Right kidney (tissue), 9 donors: Measurements from ENCODE around the gene NPHP3.
A peak's percentile ranks its signal among the peaks of the same experiment; 100 is the strongest.
"Not testable (repeated sequence)": the region's sequence is repeated elsewhere in the genome, so short reads cannot be mapped to it uniquely, and the experiment has no call there.

Experiments used
- DNase-seq: peaks from one replicate; pipeline ENCODE4 v3.0.0-alpha.2; 2016
- long read RNA-seq, 8 donors: transcript quantifications; one replicate each; lab custom pipeline, GENCODE V29; 2026

Gene NPHP3
- long read RNA-seq, donor 1, partial matches to known transcripts: 0 of 1 reads
- long read RNA-seq, donor 1, other reads (novel, unspliced or antisense): 0 of 1 reads
- long read RNA-seq, donor 2, full-length matches to known transcripts: 2 of 2 reads
- long read RNA-seq, donor 2, partial matches to known transcripts: 0 of 2 reads
- long read RNA-seq, donor 2, other reads (novel, unspliced or antisense): 0 of 2 reads
- long read RNA-seq, donor 3, full-length matches to known transcripts: 1 of 1 reads
- long read RNA-seq, donor 3, partial matches to known transcripts: 0 of 1 reads
- long read RNA-seq, donor 3, other reads (novel, unspliced or antisense): 0 of 1 reads
- long read RNA-seq, donor 4, partial matches to known transcripts: 0 of 1 reads
- long read RNA-seq, donor 4, other reads (novel, unspliced or antisense): 0 of 1 reads
- long read RNA-seq, donor 5: 0 reads
- long read RNA-seq, donor 6: 0 reads
- long read RNA-seq, donor 7: 0 reads
- long read RNA-seq, donor 8, full-length matches to known transcripts: 5 of 5 reads
- long read RNA-seq, donor 8, partial matches to known transcripts: 0 of 5 reads
- long read RNA-seq, donor 8, other reads (novel, unspliced or antisense): 0 of 5 reads

- no peak for DNase-seq
These were observed at the start of gene NPHP3 for GRCh38 chr3:132722165-132723023. Gene NPHP3 (minus strand): TSS chr3:132722409. CDS start chr3:132722355, 54 bp downstream.

GRCh38 chr3:132758740-132759139 is 36.5 kb upstream of the NPHP3 start:
- no peak for DNase-seq

GRCh38 chr3:132756108-132756650 is 34.0 kb upstream of the NPHP3 start:
- DNase-seq: no peak

- no peak for DNase-seq
These were observed 31.7 kb upstream of the NPHP3 start for GRCh38 chr3:132753946-132754345.

- DNase-seq: no peak
These were observed 27.6 kb upstream of the NPHP3 start for GRCh38 chr3:132749786-132750185.

- not testable (repeated sequence) for DNase-seq
These were observed 24.5 kb upstream of the NPHP3 start for GRCh38 chr3:132746720-132747119.

- no peak for DNase-seq
These were observed 16.1 kb upstream of the NPHP3 start for GRCh38 chr3:132738314-132738713.

- no peak for DNase-seq
These were observed 13.4 kb upstream of the NPHP3 start for GRCh38 chr3:132735589-132735988.

GRCh38 chr3:132730891-132731580 is 8.8 kb upstream of the NPHP3 start:
- peak; percentile 24 for DNase-seq

GRCh38 chr3:132726341-132726823 is 4.2 kb upstream of the NPHP3 start:
- DNase-seq: peak; percentile 41

GRCh38 chr3:132723024-132723950 is 1.1 kb upstream of the NPHP3 start:
- DNase-seq: peak; percentile 93

- DNase-seq: peak; percentile 87
These were observed 587 bp downstream of the NPHP3 start for GRCh38 chr3:132721479-132722164.

GRCh38 chr3:132720228-132720627 is 2.0 kb downstream of the NPHP3 start:
- no peak for DNase-seq

GRCh38 chr3:132716372-132716771 is 5.8 kb downstream of the NPHP3 start:
- DNase-seq: no peak

- no peak for DNase-seq
These were observed 8.1 kb downstream of the NPHP3 start for GRCh38 chr3:132713977-132714727.

- no peak for DNase-seq
These were observed 11.9 kb downstream of the NPHP3 start for GRCh38 chr3:132710311-132710710.

GRCh38 chr3:132709761-132710160 is 12.4 kb downstream of the NPHP3 start:
- no peak for DNase-seq

GRCh38 chr3:132703733-132704132 is 18.5 kb downstream of the NPHP3 start:
- DNase-seq: no peak

GRCh38 chr3:132695422-132695821 is 26.8 kb downstream of the NPHP3 start:
- no peak for DNase-seq
